GM19372 (cell line): ENCODE measurements around the gene TLL2.

Source experiments
- ATAC-seq: cut with Tn5 transposase; IDR thresholded peaks from one replicate; pipeline ENCODE4 v1.9.1; 2021; ENCODE audit warnings: mild to moderate bottlenecking, low read depth, moderate library complexity; ENCODE audit not compliant: unreplicated experiment

Gene TLL2

DNA sequence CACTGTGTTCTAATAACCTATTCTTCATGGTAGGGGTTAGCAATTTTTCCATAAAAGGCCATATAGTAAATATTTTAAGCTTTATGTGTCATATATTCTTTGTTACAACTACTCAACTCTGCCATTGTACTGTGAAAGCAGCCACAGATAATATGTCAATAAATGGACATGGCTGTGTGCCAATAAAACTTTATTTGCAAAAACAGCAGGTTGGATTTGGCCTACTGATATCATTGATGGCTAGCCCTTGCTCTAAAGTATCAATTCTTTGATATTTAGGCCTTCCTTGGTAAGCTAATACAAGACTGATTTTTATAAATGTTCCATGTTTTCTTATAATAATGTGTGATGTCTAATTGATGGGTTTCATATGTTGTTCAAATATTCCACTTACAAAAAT is 77.7 kb downstream of the TLL2 start:
- ATAC-seq = no peak

DNA sequence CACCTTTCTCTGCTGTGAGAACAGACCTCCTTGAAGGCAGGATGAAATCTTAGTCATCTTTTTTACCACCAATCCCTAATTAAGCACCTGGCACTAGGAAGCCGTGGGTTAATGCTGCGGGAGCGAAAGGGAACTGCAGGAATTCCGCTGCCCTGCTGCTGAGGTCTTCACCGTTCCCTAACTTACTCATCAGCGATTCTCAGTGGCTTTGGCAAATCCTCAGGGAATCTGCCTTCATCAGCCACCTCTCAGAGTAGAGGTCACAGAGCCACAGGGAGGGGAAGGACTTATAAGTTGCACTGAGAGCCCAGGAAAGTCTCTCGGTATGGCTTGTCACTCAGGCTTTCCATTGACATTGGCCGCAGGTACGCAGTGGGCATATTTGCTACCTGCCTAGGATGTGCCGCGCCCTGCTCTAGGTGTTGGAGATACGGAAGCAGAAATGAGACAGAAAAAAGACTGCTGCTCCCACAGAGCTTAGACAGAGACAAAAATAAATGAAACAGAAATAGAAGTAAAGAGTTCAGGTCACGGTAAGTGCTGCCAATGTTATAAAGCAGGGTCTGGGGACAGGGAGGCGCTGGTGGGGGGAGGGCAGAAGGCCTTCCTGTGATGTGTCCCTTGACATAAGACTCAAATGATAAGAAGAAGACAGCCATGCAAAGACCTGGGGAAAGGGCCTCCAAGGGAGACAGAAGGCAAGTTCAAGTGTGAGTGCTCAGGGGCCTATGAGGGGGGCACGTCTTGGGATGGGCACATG is 82.3 kb downstream of the TLL2 start:
- no peak for ATAC-seq

DNA sequence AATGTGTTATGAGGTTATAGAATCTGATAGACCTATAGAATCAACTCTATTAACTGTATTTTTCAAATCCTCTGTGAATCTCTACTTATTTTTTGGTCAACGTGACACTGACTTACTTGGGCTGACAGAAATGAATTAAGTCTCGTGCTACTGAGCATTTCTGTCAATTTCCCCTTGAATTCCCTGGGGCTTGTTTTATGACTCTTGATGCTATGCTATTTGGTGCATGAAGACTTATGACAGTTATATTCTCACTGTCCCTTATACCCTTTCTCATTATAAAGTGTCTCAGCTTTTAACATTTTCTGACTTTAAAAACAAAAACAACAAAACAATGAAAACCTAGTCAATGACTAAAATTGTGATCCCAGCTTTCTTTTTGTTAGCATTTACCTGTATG is 86.4 kb downstream of the TLL2 start:
- no peak for ATAC-seq

DNA sequence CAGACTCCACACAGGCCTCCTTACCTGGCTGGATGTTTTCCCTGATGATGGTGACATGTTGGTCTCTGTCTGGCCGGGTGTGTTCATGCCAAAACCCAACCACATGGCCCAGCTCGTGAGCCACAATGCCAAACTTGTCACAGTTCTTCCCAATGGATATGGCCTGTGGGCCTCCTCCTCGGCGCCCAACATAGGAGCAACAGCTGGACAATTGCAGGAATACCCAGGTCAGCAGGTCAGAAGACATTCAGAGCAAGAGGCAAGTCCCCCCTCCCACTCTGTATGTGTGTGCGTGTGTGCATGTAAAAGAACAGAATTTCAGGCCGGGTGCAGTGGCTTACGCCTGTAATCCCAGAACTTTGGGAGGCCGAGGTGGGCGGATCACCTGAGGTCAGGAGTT is 91.2 kb downstream of the TLL2 start:
- ATAC-seq = no peak

DNA sequence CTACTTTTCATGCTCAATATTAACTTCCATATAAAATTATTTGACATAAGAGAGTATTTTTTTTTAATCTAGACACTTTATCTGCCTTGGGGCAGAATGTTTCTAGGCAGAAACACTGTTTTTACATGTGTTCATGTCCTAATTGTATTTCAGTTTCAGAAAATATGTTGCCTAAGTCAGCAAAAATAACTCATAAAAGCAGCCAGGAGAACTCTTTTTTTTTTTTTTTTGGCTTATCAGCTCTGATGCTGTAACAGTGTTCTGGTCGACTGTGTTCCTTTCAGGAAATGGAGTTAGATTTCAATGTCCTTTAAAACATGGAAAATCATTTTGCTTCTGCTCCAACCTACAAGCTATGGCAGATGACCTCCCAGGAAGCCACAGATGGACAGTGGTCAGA is 91.7 kb downstream of the TLL2 start:
- ATAC-seq = no peak

DNA sequence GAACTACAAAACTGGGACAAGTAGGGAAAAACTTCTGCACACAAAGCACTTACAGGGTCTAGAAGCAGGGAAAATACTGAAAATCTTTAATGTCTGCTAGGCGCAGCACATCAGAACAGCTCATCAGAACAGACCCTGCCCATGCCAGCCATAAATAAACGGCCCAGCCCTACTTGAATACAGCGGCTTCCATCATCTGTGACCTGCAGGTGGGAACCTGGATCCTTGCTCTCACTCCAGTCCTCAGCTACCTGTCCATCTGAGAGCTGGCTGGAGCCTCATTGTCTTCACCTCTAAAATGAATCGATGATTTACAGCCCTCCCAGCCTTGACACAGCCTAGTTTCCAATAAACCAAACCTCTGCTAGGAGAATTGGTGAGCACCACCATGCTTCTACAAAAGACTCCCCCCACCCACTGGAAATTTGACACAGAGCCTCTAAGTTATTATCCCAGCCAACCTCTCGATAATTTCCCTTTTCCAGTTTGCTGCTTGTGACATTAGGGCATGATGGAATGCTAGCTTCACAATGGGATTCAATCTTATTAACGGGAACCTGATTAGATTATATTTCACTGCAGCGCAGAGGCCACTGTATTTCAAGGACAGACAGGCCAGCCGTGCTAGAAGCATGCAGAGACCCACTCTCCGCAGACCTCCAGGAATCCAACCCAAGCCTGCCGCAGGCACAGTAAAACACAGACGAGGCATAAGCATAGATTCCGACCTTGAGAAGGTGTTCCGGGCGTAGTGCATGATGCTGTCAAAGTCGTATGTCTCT is 93.3 kb downstream of the TLL2 start:
- ATAC-seq = no peak

DNA sequence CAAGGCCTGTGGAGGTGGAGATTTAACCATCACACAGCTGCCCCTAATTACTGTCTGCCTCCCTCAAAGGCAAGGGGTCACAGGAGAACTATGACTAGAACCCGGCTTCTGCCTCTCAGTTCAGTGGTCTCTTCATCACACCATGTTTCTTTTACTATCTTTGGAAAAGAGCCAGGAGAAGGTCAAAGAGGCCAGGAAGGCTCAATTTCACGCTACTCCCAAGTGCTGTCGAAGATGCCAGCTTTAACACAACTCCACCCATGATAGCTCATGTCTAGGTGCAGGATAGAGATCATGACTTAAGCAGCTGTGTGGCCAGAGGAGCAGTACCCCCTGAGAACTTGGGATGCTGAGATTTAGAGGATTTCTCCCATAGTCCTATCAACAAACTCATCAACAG is 94.4 kb downstream of the TLL2 start:
- ATAC-seq = no peak

DNA sequence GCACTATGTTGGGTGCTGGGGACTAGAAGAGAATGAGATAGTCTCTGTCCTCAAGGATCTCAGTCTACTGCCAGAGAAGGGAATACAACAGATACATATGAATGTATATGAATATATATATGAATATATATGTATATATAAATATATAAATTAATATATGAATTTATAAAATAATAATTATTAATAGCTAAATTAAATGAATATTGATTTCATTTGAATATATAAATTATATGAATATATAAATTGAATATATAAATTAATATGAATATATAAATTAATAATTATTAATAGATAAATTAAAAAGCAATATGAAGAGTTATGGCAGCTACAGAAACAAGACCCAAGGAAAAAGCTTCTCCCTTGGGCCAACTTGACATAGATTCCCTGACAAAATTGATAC is 95.1 kb downstream of the TLL2 start:
- ATAC-seq = no peak

DNA sequence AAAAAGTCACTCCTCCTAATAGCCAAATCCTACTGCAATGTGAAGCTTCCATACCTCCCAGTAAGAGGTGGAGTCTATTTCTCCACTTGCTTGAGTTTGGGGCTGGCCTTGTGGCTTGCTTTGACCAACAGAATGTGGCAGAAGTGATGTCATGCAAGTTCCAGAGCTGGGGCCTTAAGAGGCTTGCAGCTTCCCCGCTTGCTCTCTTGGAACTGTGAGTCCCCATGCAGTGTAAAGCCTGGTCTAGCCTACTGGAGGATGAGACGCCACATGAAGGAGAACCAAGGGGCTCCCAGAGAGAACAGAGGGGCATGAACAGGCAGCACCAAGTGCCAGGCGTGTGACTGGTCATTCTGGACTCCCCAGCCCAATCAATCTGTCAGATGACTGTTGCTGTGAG is 96.3 kb downstream of the TLL2 start:
- ATAC-seq = no peak

DNA sequence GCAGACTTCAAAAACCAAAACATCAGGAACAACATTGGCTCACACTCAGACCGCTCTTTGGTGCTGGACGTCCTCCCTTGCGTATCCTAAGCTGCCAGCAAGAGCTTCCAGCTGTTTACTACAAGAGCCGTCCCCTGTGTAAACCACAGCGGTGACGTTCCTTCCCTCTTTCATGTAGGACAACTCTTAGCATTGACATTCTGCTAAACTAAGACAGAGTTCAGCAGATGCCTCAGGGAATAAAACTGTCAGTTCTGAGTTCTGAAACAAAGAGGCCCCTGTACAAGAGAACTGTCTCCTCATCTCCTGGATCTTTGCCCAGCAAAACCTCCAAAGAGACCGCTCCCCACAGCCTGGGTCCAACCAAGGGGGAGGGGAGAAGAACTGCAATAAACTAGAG is 97.1 kb downstream of the TLL2 start:
- ATAC-seq = no peak

DNA sequence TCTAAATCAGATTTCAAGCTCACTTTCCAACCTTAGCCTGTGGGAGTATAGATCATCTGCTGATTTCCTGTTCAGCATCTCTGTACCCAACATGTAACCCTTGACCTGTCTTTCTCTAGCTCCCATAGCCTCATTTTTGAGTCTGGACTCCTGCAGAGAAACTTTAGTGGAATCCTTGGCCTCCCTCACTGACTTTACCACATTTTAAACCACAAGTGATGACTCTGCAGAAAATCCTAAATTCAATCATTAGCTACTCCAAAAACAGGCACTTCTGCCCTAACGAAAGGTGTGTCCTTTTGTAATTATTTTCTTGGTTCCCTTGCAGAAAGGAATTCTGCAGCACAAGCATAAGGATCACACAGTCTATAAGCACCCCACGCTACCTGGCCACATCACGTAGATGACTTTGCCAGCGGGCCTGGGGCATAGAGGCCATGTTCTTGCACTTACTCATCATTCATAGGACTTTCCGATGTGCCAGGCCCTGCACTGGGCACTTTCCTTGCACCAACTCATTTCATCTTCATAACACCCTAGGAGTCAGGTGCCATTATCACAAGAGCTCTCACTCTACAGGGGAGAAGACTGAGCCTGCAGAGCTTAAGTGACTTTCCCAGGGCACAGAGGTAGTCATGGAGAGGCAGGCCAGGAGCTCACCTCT is 97.7 kb downstream of the TLL2 start:
- ATAC-seq = no peak

DNA sequence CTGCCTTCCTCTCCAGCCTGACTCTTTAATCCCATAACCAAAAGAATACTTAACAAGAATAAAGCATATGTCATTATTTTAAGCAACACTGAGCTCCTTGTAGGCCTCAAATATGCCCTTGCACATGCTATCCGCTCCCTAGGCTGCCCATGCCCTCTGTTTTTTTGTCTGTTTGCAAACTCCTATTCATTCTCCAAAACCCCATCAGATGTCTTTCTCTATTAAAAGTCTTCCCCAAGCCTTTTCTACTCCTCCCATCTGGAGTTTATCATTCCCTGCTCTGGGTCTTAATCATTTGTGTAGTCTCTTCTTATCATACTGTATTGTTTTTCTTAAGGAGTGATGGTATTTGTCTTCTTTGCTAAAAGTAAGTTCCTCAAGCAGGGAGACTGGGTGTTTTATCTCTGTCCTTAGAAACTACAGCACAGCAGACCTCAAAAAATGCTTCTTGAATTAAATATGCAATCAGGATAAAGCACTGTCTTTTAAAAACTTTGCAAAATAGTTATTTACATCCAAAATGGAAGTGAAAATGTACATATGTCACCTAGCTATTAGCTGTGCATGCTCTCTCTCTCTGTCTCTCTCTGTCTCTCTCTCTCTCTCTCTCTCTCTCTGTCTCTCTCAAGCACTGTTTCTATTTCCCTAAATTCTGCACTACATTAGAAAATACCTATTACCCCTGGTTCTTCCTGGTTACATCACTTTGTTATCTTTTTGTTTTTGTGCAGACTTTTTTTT is 98.4 kb downstream of the TLL2 start:
- ATAC-seq = no peak

DNA sequence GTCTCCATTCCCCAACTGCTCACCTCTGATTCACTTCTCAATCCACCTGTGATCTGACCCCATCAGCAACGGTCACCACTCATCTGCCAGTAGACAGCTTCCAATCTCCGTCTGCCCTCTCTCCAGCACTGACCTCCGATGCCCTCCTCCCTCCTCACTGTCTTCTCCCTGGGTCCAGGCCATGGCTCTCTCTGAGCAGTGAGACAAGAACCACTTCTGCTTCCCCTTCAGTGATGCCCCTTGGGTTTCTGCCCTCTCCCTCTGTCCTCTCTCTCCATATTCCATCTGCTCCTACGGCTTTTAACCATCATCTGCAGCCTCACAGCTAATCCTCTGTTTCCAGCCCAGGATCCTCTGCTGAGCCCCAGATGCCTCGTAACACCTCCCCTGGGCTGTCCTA is 99.4 kb downstream of the TLL2 start:
- no peak for ATAC-seq

DNA sequence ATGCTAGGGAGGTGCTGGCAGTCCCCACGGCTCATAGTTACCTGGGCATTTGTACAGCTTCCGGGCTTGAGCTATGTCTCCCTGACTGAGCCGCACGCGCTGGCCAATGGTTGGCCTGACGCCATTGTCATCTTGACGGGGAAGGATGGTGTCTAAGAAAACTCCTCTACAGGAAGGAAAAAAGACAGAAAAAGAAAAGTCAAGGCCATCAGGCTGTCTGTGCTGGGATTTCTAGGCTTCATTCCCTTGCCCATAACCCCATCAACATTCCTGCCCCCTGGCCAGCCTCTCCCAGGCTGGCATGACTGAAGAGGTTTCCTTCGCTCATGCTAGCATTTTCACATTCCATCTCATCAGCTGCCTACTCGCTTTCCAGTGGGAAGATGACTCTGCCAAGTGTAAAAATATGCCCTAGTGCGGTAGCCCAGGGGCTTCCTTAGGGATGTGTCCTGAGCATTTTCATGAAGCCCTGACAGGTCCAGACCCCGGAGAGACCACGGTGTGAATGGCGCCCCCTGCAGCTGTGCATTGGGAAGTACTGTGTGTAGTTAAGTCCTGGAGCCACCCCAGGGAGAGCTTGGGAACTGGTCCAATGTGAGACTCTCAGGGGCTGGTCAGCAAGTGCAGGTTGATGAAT is 100.5 kb downstream of the TLL2 start:
- no peak for ATAC-seq

DNA sequence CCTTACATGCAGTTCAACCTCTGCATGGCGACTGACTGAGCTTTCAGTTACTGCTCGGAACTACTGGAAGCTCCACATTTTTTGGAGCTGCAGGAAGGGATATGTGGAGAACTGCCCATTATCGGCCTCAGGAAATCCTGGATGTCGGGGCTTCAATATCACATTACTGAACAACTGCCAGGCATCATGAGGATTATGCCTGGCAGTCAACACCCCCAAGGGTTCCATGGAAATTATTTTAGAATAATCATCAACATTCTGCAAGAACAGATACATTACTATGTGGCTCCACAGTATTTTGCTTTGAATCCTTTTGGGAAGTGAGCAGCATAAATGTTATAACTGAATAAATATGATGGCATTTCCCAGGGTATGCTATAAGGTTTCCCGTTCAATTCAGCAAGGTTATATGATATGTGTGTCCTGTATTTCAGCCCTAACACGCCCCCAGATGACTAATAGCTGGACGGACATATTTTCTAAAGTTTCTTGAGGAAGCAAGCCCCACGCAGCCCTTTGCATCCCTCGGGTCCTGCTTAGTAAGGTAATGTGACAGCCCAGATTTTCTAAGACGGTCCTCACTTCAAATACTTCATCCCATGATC is 101.9 kb downstream of the TLL2 start:
- ATAC-seq = no peak

DNA sequence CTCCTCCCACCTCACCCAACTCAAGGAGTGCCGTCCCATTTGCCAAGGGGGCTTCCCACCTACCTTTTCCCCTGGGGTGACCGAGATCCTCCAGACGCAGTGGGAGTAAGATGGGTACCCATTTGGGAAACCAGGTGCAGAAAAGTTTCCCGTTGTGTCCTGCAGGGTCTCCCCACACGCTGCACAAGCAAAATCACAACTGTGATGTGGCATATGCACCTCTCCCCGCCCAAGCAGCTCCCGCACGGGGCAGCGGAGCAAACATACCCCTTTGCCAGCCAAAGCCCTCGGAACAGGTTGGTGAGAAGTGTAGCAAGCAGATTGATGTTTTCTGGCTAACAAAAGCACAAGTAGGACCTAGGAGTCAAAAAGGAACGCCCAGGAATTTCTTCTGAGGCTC is 103.4 kb downstream of the TLL2 start:
- ATAC-seq = no peak

DNA sequence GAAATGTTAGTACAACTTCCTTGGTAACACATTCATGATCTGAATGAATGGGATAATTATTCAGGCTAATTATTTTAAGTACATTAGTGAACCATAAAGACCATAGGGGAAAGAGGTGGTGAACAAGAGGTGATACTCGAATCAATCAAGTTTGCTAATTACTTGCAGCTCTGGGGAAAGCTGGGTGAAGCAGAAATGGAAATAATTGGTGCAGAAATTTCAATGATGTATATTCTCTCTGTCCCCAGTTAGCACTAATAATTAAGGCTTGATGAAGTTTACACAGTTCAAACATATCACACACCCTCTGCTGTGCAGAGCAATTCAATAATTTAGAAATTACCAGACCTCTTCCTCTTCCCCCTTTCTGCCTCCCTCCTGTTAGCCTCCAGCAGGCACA is 105.5 kb downstream of the TLL2 start:
- ATAC-seq = no peak

DNA sequence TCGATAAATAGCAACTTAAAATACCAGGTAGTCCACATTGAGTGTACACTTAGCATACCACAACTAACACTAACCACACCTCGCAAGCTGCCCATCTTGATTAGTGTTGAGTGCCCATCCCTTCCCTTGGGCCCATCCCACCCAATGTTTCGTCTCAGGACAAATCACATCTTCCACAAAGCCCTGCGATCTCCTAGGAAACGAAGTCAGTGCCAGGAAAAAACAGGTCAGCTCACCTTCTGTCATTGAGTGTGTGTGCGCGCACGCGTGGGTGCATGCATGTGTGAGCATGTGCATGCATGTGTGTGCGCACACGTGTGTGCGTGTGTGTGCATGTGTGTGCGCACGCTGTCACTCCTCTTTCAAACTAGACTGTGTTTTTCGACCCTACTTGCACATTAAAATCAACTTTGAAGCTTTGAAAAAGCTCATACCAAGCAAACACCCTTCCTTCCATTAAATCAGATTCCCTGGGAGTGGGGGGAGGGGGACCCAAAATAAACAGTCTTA is 106.1 kb downstream of the TLL2 start:
- no peak for ATAC-seq

DNA sequence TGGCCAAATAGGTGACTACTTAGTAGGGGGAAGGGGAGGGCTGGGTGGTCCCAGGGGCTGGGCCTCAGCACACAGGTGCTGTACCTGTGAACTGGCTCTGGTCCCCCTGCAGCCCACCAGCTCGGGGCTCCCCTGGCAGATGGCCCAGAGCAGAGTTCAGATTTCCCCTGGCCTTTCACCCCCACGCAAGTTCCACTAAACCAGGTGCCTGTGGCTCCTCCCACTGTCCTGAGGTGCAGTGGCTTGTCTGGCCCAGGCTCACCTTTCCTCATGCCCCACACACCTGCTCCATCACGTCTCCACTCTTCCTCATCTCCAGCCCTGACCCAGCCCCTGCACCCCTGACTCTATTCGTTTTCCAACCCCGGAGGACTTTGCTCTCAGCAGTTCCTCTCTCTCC is 107.6 kb downstream of the TLL2 start:
- ATAC-seq = no peak
